NB4 (cell line): ENCODE data around the gene HOTAIR.

Experiments
- DNase-seq: peaks from one replicate; pipeline ENCODE4 v3.0.0; 2010; ENCODE audit warnings: low read depth
- H3K4me3 ChIP-seq: one replicate; pipeline ENCODE4 v1.5.1; 2011; ENCODE audit warnings: mild to moderate bottlenecking, low read depth, low read length, moderate library complexity
- MYC ChIP-seq: IDR thresholded peaks from 2 replicates; pipeline ENCODE4 v1.6.1; 2011; ENCODE audit warnings: low read depth, low read length
- POLR2A ChIP-seq: IDR thresholded peaks from 2 replicates; pipeline ENCODE4 v1.6.1; 2011; ENCODE audit warnings: mild to moderate bottlenecking; ENCODE audit not compliant: insufficient read length; ENCODE audit errors: extremely low read depth
- TF ChIP-seq, protein P1 (sequence below): IDR thresholded peaks from one replicate; pipeline ENCODE4 v1.5.1; 2012; ENCODE audit warnings: low read depth, low read length
- TF ChIP-seq, protein P2 (sequence below): IDR thresholded peaks from 2 replicates; pipeline ENCODE4 v1.6.1; 2011; ENCODE audit warnings: low read depth, low read length

Gene HOTAIR

DNA sequence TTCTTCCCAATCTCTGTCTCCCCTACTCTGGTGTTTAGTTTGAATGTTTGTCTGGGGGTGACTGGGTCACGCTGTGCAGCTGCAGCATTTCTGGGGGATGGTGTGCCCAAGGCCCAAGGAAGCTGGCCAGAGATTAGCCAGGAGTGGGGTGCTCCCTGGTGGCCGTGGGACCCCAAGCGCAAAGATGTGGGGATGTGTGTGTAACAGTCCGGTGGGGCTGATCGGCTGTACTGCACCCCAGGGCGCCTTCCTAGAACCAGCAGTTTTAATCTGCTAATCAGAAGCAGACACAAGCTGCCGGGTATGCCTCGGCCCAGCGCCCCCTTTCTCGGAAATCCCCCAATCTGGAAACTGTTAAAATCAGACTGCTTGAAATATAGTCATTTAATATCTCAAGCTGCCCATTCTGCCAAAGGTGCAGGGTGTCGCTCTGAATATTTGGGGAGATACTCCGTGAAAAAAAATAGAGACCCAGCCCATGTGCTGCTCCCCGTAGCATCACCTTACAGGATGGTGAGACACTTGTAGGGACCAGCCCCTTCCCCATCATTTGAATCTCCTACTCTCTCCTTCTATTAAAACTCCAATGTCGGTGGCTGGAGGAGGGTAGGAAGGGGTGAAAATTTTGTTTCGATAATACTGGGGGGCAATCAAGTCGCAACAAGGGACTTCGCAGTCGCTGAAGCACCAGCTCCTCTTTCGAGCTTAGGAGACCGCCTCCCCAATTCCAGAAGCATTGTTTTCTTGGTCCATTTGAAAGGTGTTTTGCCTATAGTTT is 29.5 kb upstream of the HOTAIR start:
- no peak for TF ChIP-seq MYC
- TF ChIP-seq, protein P1, sequence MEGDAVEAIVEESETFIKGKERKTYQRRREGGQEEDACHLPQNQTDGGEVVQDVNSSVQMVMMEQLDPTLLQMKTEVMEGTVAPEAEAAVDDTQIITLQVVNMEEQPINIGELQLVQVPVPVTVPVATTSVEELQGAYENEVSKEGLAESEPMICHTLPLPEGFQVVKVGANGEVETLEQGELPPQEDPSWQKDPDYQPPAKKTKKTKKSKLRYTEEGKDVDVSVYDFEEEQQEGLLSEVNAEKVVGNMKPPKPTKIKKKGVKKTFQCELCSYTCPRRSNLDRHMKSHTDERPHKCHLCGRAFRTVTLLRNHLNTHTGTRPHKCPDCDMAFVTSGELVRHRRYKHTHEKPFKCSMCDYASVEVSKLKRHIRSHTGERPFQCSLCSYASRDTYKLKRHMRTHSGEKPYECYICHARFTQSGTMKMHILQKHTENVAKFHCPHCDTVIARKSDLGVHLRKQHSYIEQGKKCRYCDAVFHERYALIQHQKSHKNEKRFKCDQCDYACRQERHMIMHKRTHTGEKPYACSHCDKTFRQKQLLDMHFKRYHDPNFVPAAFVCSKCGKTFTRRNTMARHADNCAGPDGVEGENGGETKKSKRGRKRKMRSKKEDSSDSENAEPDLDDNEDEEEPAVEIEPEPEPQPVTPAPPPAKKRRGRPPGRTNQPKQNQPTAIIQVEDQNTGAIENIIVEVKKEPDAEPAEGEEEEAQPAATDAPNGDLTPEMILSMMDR = no peak
- no peak for TF ChIP-seq POLR2A
- TF ChIP-seq, protein P2, sequence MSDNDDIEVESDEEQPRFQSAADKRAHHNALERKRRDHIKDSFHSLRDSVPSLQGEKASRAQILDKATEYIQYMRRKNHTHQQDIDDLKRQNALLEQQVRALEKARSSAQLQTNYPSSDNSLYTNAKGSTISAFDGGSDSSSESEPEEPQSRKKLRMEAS = no peak
- H3K4me3 ChIP-seq = no peak overlapping the region
- DNase-seq = peak; percentile 31

DNA sequence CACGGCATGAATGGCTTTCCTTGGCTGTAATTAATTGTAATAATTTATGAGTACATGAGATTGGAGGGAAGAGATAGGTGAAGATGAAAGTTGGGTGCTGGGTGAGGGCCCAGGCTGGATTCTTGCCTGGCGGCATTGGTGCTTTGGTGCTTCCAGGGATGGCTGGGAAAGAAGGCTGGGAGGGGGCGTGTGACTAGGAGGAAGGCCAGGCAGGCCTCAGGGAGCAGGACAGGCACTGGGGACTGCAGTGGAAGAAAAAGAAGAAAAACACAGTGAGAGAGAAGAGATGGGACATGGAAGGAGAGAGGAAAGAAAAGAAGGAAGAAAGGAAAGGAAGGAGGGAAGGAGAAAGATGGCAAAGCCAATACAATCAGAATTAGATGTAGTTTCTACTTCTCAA is 28.9 kb upstream of the HOTAIR start:
- DNase-seq = no peak
- TF ChIP-seq, protein P2 = no peak
- TF ChIP-seq MYC (no peak), POLR2A (no peak)
- TF ChIP-seq, protein P1 = no peak
- no peak overlapping the region for H3K4me3 ChIP-seq

GRCh38 chr12:54002915-54003389 is 28.2 kb upstream of the HOTAIR start:
- TF ChIP-seq POLR2A (no peak), MYC (no peak)
- TF ChIP-seq, protein P2 = no peak
- TF ChIP-seq, protein P1 = no peak
- H3K4me3 ChIP-seq = no peak overlapping the region
- no peak for DNase-seq

GRCh38 chr12:54002278-54002914 is 27.6 kb upstream of the HOTAIR start:
- no peak overlapping the region for H3K4me3 ChIP-seq
- no peak for DNase-seq

DNA sequence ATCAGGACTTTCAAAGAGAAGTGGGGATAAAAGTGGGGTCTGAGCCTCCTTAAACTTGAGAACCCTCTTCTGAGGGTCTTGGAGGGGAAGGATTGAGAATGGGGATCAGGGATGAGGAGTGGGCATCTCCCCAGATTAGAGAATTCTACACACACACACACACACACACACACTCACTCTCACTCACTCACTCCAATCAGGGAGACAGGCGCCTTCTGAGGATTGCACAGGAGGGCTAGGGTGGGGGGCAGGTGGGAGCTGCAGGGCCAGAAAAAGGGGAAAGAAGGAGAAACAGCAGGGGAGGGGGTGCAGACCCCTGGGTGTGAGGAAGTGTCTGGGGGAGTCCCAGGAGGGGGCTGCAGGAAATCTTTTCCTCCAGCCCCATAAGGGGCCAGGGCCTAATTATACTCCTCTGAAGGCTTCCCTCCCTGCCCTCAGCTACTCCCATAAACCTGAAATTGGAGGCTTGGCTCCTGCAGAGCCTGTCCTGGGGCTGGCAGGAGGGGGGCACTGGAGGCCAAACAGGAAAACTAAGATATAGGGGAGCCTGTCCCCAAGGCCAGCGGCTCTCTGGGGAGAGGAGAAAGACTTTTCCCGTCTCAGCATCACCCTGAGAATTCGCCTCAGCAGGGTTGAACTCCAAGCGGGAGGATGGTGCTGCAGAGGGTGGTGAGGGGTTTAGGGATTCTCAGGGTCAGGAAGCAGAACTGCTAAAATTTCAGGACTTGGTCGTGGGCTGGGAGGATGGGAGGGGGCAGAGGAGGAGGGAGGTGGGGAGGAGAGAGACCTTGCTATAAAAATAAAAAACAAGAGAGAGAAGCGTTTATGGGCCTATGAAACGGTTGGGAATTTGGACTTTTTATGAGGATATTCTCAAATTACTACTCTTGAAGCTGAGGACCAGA is 26.8 kb upstream of the HOTAIR start:
- TF ChIP-seq MYC (no peak), POLR2A (no peak)
- TF ChIP-seq, protein P2 = no peak
- TF ChIP-seq, protein P1 = no peak
- H3K4me3 ChIP-seq = no peak overlapping the region
- DNase-seq = no peak

More at GRCh38 chr12:54002278-54002914, 27.6 kb upstream of the HOTAIR start:
- TF ChIP-seq, protein P2 = no peak
- TF ChIP-seq, protein P1 = no peak
- TF ChIP-seq POLR2A (no peak), MYC (no peak)
